HG02943 (cell line): ENCODE measurements around the gene HLA-E.
"Not testable (repeated sequence)": the region's sequence is repeated elsewhere in the genome, so short reads cannot be mapped to it uniquely, and the experiment has no call there.

ENCODE experiments used
- ATAC-seq: cut with Tn5 transposase; IDR thresholded peaks from one replicate; pipeline ENCODE4 v1.9.1; 2021; ENCODE audit warnings: mild to moderate bottlenecking, low read depth, moderate library complexity; ENCODE audit not compliant: unreplicated experiment

The HLA-E gene

GRCh38 chr6:30500421-30501355 lies 11.4 kb downstream of the HLA-E start:
- no peak for ATAC-seq

DNA sequence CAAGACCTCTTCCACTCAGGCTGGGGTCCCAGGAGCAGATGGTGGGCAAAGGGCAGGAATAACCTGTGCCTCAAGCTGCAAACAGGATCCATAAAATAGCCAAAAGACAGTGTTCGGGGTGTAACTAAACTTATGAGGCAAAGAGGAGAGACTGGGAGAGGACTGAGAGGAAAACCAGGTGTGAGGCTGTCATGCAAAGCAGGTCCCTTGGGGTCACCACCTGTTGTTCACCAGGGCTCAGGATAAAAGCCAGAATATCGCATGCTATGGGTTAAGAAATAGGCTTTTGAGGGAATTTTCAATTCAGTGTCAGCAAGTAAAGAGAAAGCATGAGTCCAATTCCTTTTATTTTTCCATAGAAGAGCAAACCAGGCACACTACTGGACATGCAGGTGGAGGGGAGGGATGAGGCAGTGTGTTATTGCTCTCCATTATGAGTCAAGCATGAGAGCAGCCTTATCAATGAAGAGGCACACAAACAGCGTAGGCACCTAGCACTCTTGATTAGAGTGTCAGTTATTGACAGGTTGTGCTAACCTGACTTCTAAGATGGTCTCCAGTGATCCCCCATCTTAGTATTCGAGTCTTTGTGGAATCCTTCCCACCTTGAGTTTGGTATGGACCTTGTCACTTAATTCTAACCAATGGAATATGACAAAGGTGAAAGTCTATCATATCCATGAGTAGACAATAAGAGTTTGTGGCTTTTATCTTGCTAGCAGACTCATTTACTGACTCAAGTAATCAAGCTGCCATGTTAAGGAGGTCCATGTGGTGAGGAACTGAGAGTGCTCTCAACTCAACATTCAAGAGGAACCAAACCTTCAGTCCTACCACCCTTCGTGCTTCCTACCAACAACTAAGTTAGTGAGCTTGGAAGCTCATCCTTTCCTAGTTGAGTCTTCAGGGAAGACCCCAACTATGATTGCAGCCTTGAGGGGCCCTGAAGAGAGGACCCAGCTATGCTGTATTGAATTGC lies 18.8 kb downstream of the HLA-E start:
- no peak for ATAC-seq

DNA sequence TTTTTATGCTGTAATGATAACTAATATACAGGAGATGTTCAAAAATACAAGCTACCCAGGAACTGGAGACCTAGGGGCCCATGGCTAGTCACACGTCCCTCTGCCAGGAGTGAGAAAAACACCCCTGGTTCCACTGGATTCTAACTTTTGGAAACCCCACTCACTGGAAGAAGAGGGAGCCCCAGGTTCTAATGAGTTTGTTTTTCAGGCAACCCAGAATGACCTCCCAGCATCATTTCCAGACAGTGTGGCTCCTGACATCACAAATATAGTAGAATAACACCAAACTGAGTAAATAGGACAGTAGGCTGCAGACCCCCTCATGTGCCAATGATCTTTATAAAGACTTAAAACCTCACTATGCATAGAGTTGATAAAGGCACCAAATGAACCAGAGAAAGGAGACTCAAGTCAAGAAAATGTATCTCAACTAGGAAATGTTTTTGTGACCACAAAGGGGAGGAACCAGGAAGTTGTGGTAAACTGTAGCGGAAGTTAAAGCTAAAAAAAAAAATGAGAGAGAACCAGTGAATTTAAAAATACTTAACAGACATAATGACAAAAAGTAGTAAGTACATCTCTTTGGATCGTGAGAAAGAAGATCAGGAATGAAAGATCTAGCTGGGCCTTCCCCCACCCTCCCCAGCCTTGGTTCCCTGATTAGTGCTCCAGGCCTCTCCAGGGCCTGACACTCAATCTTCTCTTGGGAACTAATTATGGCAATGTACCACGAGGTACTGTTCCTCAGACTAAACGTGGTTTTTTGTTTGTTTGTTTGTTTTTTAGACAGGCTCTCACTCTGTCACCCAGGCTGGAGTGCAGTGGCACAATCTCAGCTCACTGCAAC lies 19.8 kb downstream of the HLA-E start:
- no peak for ATAC-seq

DNA sequence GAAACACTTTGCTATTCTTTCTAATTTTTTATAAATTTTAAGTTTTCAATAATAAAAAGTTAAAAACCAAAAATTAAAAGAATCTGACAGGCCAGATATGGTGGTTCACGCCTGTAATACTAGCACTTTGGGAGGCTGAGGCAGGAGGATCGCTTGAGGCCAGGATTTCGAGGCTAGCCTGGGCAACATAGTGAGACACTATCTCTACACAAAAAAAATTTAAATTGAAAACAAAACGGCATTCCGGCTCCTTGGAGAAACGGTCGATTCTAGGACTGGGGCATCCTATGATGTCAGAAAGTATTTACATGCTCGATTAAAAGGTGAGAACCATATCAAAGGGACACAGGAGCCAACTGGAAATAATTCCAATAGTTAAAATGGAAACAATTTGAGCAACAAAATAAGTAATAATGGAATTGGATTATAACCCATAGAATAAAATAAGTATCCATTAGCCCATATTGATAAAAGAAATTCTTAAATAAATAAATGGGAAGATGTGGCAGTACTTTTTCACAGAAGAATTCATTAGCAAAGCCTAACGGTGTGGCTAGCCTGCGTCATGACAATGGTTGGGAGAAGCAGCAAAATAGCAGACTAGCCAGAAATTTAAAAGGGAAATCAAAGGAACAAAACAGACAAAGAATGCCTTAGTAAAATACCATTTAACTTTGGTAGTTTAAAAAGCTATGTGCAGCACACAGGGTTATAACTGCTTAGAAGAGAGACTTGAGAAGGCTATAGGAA lies 21.3 kb downstream of the HLA-E start:
- no peak for ATAC-seq

DNA sequence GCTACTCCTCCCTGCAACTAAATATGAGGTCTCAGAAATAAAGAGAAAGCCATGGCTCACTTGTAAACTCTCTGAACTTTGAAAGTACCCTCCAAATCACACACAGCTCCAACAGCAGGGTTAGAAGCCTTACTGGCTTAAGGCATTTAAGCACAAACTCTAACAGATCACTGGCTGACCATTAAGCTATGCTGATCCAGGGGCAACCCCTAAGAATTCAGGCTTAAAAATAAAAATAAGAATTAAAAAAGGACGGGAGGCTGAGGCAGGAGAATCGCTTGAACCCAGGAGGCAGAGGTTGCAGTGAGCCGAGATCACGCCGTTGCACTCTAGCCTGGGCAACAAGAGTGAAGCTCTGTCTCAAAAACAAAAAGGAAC lies 21.8 kb downstream of the HLA-E start:
- no peak for ATAC-seq

- ATAC-seq, result no peak
Measured at GRCh38 chr6:30513451-30513850, 24.1 kb downstream of the HLA-E start.

GRCh38 chr6:30515106-30515505 lies 25.8 kb downstream of the HLA-E start:
- no peak for ATAC-seq

DNA sequence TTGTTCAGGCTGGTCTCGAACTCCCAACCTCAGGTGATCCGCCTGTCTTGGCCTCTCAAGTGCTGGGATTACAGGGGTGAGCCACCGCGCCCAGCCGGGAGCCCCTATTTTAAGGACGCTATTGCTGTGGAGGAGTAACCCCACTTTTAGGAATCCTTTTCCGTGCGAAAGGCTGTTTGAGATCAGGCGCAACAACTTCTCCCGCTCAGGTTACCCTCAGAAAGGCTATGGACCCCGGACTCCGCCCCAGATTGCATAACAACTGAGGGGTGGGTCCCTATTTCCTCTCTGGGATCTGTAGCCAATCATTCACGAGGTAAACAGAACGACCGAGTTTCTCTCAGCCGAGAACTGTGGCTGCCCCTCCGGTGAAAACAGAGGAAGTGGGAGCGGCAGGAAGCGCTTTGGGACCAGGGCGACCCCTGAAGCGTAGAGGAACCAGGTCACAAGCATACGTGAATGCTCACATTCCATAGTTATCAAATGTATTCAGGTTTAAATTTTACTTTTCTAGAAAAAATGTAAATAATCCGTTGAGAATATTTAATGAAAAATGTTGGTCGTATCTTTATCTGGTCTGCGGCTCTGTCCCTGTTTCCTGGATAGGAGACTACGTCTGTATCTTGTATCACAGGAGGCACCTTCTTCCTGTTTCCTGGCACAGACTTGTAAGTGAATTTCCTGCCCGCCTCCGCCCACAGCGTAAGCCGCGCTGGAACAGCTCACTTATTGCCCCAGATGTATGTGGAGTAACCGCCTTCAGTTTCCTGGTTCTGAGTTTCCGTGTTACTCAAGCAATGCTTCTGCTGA lies 26.8 kb downstream of the HLA-E start:
- ATAC-seq, result peak; percentile 68

DNA sequence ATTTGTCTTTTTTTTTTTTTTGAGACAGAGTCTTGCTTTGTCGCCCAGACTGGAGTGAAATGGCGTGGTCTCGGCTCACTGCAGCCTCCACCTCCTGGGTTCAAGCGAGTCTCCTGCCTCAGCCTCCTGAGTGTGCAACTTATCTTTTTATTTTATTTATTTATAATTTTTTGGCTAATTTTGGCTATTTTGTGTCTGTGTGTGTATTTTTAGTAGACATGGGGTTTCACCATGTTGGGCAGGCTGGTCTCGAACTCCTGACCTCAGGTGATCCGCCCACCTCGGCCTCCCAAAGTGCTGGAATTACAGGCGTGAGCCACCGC lies 27.4 kb downstream of the HLA-E start:
- not testable (repeated sequence) for ATAC-seq

DNA sequence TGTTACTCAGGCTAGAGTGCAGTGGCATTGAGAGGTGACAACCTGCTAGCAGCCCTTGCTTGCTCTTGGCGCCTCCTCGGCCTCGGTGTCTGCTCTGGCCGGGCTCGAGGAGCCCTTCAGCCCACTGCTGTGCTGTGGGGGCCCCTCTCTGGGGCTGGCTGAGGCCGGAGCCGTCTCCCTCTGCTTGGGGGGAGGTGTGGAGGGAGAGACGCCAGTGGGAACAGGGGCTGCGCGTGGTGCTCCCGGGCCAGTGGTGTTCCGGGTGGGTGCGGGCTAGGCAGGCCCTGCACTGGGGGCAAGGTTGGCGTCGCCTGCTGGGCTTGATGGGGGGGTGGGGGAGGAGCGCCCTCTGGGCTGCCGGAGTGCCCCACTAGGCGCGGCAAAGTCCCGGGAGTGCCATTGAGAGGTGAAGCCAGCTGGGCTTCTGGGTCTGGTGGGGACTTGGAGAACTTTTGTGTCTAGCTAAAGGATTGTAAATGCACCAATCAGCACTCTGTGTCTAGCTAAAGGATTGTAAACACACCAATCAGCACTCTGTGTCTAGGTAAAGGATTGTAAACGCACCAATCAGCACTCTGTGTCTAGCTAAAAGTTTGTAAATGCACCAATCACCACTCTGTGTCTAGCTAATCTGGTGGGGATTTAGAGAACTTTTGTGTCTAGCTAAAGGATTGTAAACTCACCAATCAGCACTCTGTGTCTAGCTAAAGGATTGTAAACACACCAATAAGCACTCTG lies 28.6 kb downstream of the HLA-E start:
- ATAC-seq, result not testable (repeated sequence)

GRCh38 chr6:30518505-30519145 lies 29.3 kb downstream of the HLA-E start:
- ATAC-seq, result not testable (repeated sequence)

- no peak for ATAC-seq
Measured at GRCh38 chr6:30520522-30520921, 31.2 kb downstream of the HLA-E start.

- not testable (repeated sequence) for ATAC-seq
Measured at GRCh38 chr6:30521082-30521481, 31.8 kb downstream of the HLA-E start.

DNA sequence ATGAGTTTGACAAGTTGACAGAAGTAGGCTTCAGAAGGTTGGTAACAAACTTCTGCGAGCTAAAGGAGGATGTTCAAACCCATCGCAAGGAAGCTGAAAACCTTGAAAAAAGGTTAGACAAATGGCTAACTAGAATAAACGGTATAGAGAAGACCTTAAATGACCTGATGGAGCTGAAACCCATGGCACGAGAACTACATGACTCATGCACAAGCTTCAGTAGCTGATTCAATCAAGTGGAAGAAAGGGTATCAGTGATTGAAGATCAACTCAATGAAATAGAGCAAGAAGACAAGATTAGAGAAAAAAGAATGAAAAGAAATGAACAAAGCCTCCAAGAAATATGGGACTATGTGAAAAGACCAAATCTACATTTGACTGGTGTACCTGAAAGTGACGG lies 32.6 kb downstream of the HLA-E start:
- not testable (repeated sequence) for ATAC-seq

DNA sequence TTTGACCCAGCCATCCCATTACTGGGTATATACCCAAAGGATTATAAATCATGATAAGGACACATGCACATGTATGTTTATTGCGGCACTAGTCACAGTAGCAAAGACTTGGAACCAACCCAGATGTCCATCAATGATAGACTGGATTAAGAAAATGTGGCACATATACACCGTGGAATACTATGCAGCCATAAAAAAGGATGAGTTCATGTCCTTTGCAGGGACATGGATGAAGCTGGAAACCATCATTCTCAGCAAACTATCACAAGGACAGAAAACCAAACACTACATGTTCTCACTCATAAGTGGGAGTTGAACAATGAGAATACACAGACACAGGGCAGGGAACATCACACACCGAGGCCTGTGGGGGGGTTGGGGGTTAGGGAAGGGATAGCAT lies 37.1 kb downstream of the HLA-E start:
- ATAC-seq, result not testable (repeated sequence)

DNA sequence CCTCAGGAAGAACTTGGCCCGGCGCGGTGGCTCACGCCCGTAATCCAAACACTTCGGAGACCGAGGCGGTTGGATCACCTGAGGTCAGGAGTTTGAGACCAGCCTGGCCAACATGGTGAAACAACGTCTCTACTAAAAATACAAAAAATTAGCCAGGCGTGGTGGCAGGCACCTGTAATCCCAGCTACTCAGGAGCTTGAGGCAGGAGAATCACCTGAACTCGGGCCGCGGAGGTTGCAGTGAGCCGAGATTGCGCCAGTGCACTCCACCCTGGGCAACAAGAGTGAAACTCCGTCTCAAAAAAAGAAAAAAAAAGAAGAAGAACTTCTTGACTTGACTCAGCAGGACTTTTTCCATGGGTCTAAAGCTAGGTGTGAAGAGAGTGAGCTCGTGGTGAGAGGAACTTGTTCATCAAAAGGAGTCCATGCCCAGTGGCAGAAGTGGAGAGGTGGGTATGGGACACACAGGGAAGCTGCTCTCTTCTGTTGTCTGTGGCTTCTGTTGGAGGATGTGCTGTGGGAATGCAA lies 40.1 kb downstream of the HLA-E start:
- ATAC-seq, result not testable (repeated sequence)

GRCh38 chr6:30530014-30530413 lies 40.7 kb downstream of the HLA-E start:
- no peak for ATAC-seq
